PC-3 (cell line): ENCODE data around the gene EXOC6B.

Source experiments
- CTCF ChIP-seq: fragments of 300-600 bp; sonication (generic); conservative IDR thresholded peaks from 2 replicates; pipeline ENCODE4 v1.5.1; 2017; ENCODE audit warnings: antibody characterized with exemption, low read depth, mild to moderate bottlenecking, low read length
- EZH2 ChIP-seq: fragments of 300-600 bp; sonication (generic); IDR thresholded peaks from one replicate; pipeline ENCODE4 v1.6.1; 2017; ENCODE audit warnings: antibody characterized with exemption, mild to moderate bottlenecking, low read length; ENCODE audit not compliant: unreplicated experiment
- EZH2phosphoT487 ChIP-seq: fragments of 300-600 bp; sonication (generic); IDR thresholded peaks from 2 replicates; pipeline ENCODE4 v1.6.1; 2018; ENCODE audit warnings: mild to moderate bottlenecking, antibody characterized with exemption, low read length, borderline replicate concordance

GRCh38 chr2:72625366-72625765 lies 200.5 kb downstream of the EXOC6B start:
- TF ChIP-seq CTCF (no peak), EZH2phosphoT487 (no peak), EZH2 (no peak)
